HPDE6-E6E7 (cell line): ENCODE results near the gene HDAC5.
"Not testable (repeated sequence)": the region's sequence is repeated elsewhere in the genome, so short reads cannot be mapped to it uniquely, and the experiment has no call there.

Experiments used
- DNase-seq: peaks from one replicate; pipeline ENCODE4 v3.0.0; 2011; ENCODE audit warnings: missing footprints; ENCODE audit errors: extremely low spot score

Gene HDAC5

GRCh38 chr17:44111777-44112176 is 11.7 kb downstream of the HDAC5 start:
- DNase-seq = no peak

DNA sequence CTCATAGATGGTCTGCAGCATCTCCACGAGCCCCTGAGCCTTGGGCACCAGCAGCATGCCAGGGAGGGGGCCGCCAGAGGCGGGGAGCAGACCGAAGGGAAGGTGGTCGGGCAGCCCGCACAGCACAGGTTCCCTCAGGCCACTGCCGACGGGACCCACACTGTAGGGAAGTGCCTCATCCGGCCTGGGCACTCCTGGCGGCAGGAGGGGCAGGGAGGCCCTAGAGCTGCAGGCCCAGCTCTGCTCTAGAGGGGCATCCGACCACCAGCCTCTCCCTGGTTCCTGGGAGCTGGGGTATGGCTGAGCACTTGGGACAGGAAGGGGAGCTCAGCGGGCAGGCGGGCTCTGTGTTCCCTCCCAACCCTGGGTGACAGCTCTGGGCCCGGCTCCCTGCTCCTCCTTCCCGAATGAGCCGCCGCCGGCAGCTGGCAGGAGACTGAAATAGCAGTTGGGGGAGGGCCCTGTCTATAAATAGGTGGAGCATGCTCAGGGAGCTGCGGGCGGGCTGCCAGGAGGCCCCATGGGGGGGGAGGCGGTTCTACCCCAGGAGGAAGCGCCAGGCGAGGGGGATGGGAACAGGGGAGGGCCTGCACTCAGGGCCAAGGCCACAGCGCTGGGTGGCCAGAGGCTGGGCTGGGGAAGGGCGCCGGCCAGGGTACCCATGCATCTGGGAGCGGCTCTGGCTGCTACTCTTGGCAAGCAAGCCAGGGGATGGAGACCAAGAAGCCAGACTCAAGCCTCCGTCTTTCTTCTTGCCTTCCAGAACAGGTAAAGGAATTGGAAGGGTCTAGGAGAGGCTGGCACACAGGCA is 12.4 kb downstream of the HDAC5 start:
- peak; percentile 76 for DNase-seq

- no peak for DNase-seq
Observed at GRCh38 chr17:44110011-44110686, 13.3 kb downstream of the HDAC5 start.

DNA sequence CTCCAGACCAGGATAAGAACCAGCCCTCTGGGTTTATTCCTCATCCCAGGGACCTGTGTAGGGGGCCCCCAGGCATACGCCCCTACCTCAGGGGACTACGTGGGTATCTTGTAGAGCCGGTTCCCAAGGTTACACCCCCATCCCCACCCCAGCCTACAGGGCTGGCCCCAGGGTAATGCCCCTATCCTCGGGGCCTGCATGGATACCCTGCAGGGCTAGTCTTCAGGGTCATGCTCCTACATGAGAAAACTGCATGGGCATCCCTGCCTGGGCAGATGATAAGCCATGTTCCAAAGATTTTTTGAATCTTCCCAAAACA is 14.2 kb downstream of the HDAC5 start:
- no peak for DNase-seq

GRCh38 chr17:44108440-44109311 is 14.8 kb downstream of the HDAC5 start:
- no peak for DNase-seq

DNA sequence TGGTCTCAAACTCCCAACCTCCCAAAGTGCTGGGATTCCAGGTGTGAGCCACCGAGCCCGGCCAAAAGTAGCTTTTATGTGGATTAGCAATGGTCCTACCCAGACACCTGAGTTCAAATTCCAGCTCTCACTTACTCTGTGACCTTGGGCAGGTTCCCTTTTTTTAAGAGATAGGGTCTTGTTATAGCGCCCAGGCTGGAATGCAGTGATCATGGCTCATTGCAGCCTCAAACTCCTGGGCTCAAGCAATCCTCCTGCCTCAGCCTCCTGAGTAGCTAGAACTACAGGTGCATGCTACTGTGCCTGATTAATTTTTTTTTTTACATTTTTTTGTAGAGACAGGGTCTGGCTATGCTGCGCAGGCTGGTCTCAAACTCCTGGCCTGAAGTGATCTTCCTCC is 16.6 kb downstream of the HDAC5 start:
- DNase-seq = no peak

- no peak for DNase-seq
Observed at GRCh38 chr17:44105941-44106340, 17.5 kb downstream of the HDAC5 start.

DNA sequence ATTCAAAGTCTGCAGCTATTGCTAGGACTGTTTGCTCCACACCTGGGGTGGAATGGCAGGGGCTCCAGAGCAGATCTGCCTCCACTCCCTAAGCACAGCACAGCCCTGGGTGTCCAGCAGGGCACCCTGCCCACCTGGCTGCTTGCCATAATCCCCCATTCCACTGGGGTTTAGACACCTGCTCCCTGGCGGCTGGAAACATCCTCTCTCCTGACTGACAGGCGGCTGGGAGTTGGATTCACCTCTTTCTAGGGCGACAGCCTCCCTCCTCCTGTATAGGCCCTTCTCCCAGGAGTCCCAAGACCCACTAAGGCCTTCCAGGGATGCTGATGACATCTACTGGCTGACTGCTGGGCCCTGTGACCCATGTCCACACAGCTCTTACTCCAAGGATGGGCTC is 18.0 kb downstream of the HDAC5 start:
- DNase-seq = no peak

DNA sequence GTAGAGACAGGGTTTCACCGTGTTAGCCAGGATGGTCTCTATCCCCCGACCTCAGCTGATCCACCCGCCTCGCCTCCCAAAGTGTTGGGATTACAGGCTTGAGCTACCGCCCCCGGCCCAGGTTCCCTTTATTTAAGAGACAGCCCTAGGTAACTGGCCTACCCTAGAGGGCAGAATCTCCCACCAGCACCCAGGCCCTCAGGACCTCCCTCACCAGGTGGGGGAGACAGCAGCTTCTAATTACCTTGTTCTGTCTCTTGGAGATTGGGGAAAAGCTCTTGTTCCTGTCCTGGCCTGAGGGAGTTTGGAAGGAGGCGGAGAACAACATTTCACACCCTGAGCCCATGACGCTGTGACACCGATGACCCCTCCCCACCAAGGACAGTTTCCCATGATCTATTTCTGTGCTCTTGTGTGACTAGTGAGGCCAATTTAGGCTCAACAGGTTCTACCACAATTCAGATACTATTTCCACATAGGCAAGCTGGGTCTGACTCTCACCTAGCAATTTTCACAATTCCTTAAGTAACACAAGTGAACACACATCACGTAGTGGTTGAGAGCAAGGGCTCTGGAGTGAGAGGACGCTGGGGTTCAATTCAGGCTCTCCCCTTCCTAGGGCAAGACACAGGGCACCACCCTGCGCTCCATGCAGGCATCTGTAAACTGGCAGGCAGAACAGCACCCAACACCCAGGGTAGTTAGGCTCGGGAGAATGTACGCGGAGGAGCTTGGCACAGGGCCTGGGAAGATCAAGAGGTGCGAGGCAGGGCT is 20.4 kb downstream of the HDAC5 start:
- no peak for DNase-seq

- not testable (repeated sequence) for DNase-seq
Observed at GRCh38 chr17:44101858-44102257, 21.6 kb downstream of the HDAC5 start.

DNA sequence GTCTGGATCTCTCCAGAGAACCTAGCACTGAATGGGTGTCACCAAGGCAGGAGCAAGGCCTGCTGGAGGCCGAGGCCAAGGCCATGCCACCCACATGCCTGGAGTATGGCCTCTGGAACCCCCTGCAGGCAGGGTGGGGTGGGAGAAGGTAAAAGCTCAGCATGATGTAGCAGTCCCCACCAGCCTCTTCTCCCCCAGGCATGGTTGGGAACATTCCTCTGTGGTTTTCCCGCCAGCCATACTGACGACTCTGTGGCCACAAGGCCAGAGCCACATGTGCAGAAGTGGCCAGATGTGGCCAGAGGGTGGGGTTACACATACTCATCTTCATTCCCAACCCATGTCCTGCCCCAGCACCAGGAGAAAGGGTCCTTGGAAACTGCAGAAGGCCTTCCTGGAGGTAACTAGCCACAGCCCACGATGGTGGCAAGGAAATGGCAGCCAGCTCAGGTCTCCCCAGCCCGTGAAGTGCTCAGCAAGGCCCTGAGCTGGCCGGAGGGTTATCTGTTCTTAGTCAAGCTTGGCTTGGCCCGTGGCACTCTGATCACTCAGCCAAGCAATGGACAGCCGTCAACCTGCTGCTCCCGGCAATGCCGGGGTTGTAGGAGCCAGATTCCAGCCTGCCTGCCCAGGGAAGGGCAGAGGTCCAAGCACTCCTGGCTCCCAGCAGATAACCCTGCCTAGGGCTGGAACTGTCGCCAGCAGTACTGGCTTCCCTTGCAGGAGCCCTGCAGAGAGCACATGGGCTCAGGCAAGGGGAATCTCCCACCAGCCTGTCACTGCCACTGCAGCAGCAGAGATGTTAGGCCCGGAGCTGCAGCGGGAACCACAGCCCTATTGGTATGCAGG is 26.1 kb downstream of the HDAC5 start:
- no peak for DNase-seq

- peak; percentile 71 for DNase-seq
Observed at GRCh38 chr17:44095647-44096496, 27.6 kb downstream of the HDAC5 start.

GRCh38 chr17:44095388-44095646 is 28.1 kb downstream of the HDAC5 start:
- DNase-seq = no peak

DNA sequence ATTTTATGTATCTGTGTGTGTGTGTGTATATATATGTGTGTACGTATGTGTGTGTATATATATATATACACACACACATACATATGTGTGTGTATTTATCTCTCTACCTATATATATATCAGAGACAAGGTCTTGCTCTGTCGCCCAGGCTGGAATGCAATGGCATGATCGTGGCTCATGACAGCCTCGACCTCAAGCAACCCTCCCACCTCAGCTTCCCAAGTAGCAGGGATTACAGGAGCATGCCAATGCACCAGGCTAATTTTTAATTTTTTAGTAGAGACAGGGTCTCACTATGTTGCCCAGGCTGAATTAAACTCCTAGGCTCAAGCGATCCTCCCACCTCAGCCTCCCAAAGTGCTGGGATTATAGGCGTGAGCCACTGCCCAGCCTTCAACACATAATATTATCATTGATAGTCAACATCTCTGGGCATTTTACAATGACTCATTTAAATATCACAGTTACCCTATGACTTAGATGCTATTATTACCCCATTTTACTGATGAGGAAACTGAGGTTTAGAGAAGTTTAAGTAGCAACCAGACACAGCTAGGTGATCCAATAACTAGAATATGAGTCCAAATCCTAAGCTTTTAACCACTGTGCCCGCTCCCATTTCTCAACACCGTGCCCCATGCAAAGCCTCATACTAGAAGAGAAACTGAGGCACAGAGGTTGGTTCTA is 28.6 kb downstream of the HDAC5 start:
- DNase-seq = no peak

DNA sequence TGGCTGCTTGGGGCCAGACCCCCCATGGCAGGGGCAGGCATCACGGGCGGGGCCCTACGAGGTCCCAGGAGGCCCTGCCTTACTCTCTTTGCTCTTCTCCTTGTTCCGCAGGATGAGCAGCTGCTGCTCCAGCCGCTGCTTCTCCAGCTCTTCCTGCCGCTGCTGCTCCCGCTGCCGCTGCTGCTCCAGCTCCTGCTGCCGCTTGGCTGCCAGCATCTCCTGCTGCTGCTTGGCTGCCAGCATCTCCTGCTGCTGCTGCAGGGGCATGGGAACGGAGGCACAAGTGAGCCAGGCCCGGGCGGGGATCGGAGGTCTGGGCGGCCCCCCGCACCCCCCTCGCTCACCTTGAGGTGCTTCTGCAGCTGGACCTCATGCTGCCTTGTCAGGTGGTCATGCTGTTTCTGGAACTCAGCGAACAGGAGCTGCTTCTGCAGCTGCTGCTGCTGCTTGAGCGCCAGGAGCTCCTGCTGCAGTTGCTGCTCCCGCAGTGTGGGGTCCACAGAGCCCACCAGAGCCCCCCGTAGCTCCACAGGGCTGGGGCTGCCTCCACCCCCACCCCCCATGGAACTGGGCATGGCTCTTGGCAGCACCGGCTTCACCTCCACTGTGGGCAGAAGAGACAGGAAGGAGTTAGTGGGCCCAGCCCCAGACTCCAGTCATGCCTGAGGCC is 30.1 kb downstream of the HDAC5 start:
- no peak for DNase-seq

- DNase-seq = no peak
Observed at GRCh38 chr17:44092051-44092450, 31.4 kb downstream of the HDAC5 start.

DNA sequence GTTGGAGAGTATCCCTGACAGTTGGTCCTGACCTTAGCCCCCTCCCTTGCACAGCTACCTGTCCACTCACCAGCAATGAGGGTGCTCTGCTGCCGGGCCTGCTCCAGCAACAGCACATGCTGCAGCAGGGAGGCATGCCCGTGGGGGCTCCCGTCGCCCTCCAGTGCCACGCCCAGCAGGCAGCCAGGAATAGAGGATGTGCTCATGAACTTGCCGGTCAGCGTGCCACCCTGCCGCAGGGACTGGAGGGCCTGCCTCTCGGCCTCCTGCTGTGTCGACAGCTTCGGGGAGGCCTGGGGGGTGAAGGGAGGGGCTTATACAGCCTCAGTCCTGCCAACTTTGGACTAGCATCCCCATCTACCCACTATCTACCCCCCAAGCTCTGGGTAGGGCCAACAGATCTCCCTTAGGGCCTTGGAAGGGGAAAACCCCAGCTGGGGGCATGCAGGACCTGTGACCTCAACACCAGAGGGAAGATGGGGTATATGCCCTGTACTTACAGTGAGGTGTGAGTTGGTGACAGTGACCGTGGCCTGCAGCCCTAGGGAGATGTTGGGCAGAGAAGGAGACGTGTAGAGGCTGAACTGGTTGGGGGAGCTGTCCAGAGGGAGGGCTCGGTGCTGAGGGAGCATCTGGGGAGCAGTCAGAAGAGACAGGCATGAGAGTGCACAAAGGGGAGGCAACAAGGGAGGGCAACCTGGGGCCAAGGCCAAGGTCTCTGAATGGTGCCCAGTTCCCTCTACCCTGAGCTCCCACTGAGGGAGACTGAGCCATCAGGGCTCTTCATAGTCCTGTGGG is 32.0 kb downstream of the HDAC5 start:
- DNase-seq = no peak

DNA sequence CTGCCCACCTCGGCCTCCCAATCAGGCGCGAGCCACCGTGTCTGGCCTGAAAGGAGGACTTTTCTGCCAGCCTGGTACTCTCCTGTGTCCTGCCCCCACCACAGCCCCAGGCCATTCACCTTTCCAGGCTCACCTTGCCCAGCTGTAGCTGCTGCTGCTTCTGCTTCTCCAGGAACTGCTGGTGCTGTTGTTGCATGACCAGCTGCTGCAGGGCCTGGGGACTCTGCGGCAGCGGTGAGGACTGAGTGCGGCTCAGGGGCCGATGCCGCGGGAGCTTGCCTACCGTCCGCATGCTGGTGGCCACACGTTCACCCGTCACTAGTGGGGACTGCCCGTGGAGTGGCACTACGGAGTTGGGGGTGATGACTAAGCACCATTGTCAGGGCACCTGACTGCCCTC is 35.2 kb downstream of the HDAC5 start:
- no peak for DNase-seq
